Activated gamma-delta T cell treated with Interleukin-2 at 50 U/mL for 16 hours (primary cell): ENCODE data around the gene ESRRG.

Experiments used
- DNase-seq: peaks from one replicate; pipeline ENCODE4 v3.0.0-alpha.2; 2020

Gene ESRRG

GRCh38 chr1:216702170-216702569 is 21.1 kb downstream of the ESRRG start:
- no peak for DNase-seq

- DNase-seq = no peak
Measured at GRCh38 chr1:216700779-216701178, 22.4 kb downstream of the ESRRG start.

DNA sequence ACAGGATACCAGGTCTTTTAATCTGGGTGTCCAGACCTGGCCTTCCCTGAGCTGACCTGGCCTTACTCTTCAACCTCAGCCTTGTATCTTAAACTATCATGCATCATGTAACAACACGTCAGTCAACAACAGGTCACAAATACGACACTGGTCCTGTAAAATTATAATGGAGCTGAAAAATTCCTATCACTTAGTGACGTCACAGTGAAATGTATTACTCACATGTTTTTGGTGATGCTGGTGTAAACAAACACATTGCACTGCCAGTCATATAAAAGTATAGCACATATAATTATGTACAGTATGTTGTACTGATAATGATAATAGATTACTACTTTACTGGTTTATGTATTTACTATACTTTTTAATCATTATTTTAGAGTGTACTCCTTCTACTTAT is 31.5 kb downstream of the ESRRG start:
- no peak for DNase-seq

GRCh38 chr1:216690603-216691002 is 32.6 kb downstream of the ESRRG start:
- no peak for DNase-seq

DNA sequence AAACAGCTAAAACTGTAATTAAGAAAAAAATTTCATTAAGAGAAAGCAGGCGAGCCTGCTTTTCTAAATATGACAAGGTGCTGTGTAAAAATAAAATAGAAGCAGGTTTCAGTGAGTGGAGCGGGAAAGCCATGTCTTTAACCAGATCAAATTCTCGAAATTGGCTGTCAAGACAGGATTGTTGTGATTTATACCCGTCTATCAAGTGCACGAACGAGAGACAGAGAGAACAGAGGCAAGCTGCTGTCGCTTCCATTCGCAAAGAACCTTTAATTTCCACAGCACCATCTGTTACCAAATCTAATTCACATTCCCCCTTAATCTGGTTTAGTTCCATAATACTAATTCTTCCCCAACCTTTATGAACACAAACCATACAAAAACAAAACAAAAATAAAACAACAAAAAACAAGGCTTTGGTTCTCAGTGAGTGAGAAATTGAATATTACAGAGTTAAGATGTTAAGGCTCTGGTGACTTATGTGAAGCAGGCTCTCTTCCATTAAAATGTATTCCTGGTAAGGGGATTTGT is 35.0 kb downstream of the ESRRG start:
- DNase-seq = no peak

DNA sequence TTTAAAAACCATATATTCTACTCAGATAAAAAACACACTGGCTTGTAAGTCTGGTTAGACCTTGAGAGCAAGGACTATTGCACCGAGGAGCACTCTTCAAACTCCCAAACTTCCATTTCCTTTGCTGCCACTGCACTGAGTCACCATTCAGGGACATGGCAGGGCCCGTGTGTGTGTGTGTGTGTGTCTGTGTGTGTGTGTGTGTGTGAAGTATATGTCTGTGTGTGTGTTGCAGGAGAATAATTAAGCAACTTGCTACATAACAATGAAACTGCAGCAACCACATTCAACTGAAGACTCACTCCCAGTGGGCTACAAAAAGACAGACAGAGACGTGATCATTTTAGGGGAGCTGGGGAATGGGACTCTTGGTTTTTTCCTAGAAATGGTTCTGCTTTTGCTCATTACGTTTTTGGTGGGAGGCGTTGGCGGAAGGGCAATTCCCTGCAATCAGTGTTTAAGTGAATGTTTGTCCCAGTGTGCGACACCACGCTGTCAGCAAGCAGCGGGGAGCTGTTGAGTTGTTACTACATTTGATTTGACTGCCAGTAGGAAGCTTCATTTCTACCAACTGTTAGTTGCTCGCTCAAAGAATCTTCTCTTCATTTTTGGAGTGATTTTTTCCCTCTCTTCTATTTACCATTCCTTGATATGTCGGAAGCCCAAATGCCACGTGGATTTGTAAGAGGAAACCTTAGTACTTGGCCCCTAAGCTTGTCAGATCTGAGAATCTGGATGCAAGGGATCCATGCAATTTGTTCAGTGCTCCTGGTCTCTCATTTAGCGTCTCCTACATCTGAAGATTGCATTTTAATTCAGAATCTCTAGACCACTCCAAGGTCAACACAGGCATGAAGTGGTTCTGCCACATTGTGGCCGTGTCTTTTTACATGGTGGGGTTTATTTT is 36.1 kb downstream of the ESRRG start:
- DNase-seq = no peak

GRCh38 chr1:216682752-216683151 is 40.5 kb downstream of the ESRRG start:
- DNase-seq = no peak

- DNase-seq = no peak
Measured at GRCh38 chr1:216679108-216679507, 44.1 kb downstream of the ESRRG start.

DNA sequence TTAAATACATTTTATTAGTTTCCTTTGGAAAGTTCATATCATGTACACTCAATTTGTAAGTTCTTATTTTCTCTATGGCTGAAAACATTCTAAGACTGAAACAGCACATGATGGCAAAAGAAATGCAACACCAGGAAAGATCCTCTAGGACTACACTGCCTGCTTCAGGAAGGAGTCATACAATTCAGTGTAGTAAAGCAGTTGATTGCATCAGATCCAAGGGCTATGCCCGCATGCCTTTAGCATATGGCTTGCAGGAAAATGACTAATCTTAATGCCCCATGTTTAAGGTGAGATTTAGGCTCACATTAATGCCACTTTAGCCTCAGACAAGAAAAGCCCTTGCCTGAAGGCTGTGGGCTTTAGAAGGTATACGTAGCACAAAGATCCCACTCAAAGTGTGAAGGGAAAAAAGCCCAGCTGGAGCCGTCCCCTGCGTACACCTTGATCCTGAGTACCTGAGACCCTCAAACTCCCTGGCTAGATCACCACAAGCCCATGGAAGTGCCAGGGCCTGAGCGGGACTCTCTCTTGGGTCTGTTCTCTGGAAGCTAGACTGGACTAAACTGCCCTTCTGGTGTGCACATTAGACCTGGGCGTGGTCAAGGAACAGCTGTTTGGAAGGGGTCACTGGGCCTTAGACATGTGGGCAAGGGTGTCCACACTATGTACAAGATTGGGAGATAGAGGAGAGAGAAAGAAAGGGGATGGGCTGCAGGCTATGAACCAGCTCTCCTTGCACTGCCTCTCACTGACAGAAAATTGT is 52.9 kb downstream of the ESRRG start:
- DNase-seq = no peak

DNA sequence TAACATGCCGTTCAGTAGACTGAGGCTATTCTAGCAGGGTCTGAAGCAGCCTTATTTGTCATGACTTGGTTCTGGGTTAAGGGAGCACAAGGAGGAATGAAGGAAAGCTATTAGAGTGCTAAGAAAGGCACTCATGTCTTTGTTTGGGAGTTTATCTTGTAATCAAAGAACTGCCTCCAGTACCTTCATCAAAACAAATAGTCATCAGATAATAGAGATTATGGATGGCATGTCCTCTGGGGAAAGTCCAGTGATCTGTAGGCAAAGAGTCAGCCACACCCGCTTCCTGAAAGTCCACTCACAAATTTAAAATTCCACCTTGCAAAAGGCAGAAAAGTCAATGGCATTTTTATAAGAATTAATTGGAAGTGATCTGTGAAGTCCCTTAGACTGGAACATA is 56.8 kb downstream of the ESRRG start:
- DNase-seq = no peak

DNA sequence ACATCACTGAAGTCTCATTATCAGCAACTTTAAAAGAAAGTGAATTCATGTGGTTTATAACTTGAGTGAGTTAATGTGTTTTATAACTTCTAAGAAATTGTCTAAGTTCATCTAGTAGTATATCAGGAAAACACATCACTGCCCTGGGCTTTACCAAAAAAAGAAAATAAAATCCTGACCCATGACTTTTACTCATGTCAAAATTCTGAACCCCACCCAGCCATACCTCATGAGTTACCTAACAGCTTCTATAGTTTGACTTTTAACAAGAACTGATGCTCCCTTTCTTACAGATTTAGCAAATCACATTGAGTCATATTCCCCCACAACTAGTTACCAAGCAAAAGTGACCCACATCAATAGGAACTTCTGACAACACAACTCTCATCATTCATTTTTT is 57.4 kb downstream of the ESRRG start:
- DNase-seq = no peak

GRCh38 chr1:216665406-216665805 is 57.8 kb downstream of the ESRRG start:
- DNase-seq = no peak

DNA sequence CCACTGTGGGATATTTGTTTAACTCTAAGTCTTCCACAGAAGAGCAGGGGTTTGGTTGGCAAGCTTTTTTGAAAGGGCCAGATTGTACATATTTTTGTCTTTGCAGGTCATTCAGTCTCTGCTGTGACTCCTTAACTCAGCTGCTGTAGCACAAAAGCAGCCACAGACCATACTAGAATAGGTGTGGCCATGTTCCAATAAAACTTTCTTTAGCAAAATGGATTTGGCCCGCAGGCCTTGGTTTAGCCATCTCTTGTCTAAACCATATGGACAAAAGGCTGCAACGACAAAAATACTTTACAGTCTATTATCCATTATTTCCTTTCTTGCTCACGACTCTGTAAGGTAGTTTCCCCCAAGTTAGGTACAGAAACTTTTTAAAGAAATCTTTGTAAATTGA is 60.5 kb downstream of the ESRRG start:
- DNase-seq = no peak

- no peak for DNase-seq
Measured at GRCh38 chr1:216660561-216660960, 62.7 kb downstream of the ESRRG start.

- DNase-seq = no peak
Measured at GRCh38 chr1:216653001-216653400, 70.2 kb downstream of the ESRRG start.

- DNase-seq = no peak
Measured at GRCh38 chr1:216651826-216652418, 71.3 kb downstream of the ESRRG start.

DNA sequence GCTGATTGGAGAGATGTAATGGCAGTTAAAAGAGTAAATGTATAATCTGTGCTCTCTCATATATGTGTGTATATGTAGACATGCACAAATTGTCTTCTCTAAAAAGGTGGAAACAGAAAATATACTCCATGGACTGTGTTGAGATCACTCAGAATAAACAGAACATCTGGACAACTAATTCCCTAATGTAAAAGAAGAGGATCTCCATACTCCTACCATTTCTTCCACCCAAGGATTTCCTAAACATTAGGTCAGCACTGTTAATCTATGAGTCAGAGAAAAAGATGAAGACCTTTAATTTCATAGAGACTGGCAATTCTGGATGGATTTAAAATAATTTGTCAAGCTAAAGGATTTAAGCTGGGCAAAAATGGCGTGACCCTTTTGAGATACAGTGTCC is 80.1 kb downstream of the ESRRG start:
- DNase-seq = no peak

DNA sequence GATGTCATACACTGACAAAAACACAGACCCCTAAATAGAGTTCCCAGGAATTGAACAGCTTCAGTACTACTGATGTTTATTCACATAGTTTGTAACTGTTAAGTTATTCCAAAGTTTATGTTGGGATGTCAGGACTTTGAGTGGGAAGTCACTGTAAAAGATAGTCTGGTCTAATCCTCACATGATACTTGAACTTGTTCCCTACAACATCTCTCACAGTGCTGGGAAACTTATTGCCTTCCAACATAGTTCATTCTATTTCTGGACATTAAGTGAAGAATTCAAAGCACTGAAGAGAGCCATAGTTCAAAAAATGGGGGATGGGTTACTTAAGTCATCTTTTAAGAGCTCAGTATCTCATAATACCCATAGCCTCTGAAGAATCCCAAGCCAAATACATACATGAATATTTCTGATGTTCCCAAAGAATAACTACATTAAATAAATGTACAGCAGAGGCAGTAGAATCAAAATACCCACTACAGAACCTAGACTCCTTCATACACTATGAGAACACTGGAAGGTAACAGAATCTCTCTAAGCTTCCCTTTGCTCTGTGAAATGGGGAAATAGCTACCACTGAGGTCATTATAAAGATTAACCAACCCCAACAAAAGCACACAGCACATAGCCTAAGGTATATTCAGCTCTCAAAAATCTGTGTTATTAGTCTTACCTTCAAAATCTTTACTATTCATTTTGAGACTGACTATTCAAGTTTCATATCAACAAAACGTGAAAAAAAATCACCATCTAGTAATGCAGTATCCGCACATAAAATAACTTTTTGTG is 81.4 kb downstream of the ESRRG start:
- DNase-seq = no peak

- DNase-seq = no peak
Measured at GRCh38 chr1:216640100-216640499, 83.1 kb downstream of the ESRRG start.

GRCh38 chr1:216632980-216633379 is 90.2 kb downstream of the ESRRG start:
- DNase-seq = no peak

DNA sequence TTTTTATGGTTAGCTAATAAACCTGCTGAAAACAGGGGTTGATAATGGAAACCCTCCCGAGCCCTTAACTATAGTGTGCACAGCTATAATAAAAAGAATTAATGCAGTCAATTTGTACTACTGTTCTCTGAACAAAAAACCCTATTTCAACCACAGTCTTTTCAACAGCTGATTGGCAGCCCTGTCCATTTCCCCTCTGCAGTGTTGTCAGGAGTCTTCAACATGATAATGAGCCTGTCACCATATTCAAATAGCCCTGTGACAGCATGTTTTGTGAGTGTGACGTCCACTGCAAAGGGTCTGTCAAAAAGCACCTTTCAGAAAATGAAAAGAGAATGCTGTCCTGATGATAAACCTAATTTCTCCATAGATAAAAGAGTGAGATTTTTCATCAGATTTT is 92.7 kb downstream of the ESRRG start:
- DNase-seq = no peak

DNA sequence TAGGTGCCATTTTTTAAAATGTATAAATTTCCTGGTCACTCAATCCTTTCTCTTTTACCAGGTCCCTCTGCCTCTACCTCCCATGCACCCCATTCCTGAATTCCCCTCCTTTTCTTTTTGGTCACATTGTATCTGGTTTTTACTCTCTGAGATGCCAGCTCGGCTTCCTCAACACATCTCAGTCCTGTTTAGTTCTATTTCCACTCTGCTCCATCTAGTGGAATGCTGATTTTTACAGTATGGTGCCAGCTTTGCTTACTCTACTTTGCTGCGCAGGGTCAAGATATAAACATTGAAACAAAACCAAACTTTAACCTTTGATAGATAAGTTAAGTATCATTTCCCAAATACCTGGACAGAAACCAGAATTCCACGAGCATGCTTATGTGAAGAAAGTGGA is 96.0 kb downstream of the ESRRG start:
- DNase-seq = no peak
